ENCODE results near the gene SOX14.

DNA sequence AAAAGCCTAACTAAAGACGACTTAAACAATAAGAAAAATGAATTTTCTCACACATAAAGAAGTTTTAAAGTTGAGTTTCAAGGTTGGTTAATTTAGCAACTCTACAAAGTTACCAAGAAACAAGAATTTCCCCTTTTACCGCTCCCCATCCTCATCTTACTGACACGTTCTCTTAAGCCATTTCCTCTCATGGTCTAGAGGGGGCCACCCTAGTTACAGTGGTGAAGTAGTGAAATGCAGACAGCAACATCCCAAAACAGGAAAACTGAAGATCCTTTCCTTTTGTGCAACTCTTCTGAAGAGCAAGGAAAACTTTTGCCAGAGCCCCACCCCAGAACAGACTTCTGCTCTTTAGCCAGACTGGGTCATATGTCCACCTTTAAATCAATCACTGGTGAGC is 17.3 kb upstream of the SOX14 start:
- TF ChIP-seq CTCF (IDR thresholded peaks at IDR 0.05) = no peak
- no peak for TF ChIP-seq REST (IDR thresholded peaks at IDR 0.05; ENCODE audit: insufficient read depth in 1 of 2, low read depth in 2 of 2, low read length in 1 of 2)
- no peak for TF ChIP-seq POLR2AphosphoS5 (IDR thresholded peaks at IDR 0.05; ENCODE audit: low read depth, low read length)
